Medulla oblongata (tissue), 1 donor: ENCODE measurements around the gene ZMAT5.

Experiments
- DNase-seq: peaks from one replicate; pipeline ENCODE4 v3.0.0-alpha.2; 2015; ENCODE audit errors: extremely low spot score

Gene ZMAT5

GRCh38 chr22:29766632-29767170 lies at the start of gene ZMAT5:
TSS of gene ZMAT5 (minus strand) at chr22:29767007. CDS start at chr22:29748544, 18,463 bp downstream.
- peak; percentile 99 for DNase-seq

GRCh38 chr22:29816539-29816938 lies 49.7 kb upstream of the ZMAT5 start:
- no peak for DNase-seq

- DNase-seq: no peak
These were observed 49.3 kb upstream of the ZMAT5 start for GRCh38 chr22:29816128-29816527.

- DNase-seq: no peak
These were observed 48.8 kb upstream of the ZMAT5 start for GRCh38 chr22:29815580-29815979.

GRCh38 chr22:29814003-29814402 lies 47.2 kb upstream of the ZMAT5 start:
- no peak for DNase-seq

- no peak for DNase-seq
These were observed 46.8 kb upstream of the ZMAT5 start for GRCh38 chr22:29813563-29813962.

- no peak for DNase-seq
These were observed 46.3 kb upstream of the ZMAT5 start for GRCh38 chr22:29813126-29813525.

GRCh38 chr22:29811377-29811776 lies 44.6 kb upstream of the ZMAT5 start:
- no peak for DNase-seq

GRCh38 chr22:29810216-29810615 lies 43.4 kb upstream of the ZMAT5 start:
- no peak for DNase-seq

GRCh38 chr22:29806196-29806595 lies 39.4 kb upstream of the ZMAT5 start:
- no peak for DNase-seq

- DNase-seq: no peak
These were observed 38.2 kb upstream of the ZMAT5 start for GRCh38 chr22:29804985-29805384.

- no peak for DNase-seq
These were observed 36.4 kb upstream of the ZMAT5 start for GRCh38 chr22:29803190-29803589.

- no peak for DNase-seq
These were observed 35.0 kb upstream of the ZMAT5 start for GRCh38 chr22:29801796-29802195.

- no peak for DNase-seq
These were observed 34.3 kb upstream of the ZMAT5 start for GRCh38 chr22:29801153-29801552.

GRCh38 chr22:29799217-29799680 lies 32.4 kb upstream of the ZMAT5 start:
- peak; percentile 89 for DNase-seq

- no peak for DNase-seq
These were observed 32.0 kb upstream of the ZMAT5 start for GRCh38 chr22:29798801-29799200.

- no peak for DNase-seq
These were observed 31.5 kb upstream of the ZMAT5 start for GRCh38 chr22:29798318-29798717.

GRCh38 chr22:29797351-29797750 lies 30.5 kb upstream of the ZMAT5 start:
- DNase-seq: peak; percentile 74

- DNase-seq: no peak
These were observed 28.9 kb upstream of the ZMAT5 start for GRCh38 chr22:29795663-29796062.

GRCh38 chr22:29793396-29793795 lies 26.6 kb upstream of the ZMAT5 start:
- DNase-seq: no peak

GRCh38 chr22:29790061-29790460 lies 23.3 kb upstream of the ZMAT5 start:
- no peak for DNase-seq

- no peak for DNase-seq
These were observed 21.8 kb upstream of the ZMAT5 start for GRCh38 chr22:29788339-29789279.

- no peak for DNase-seq
These were observed 20.7 kb upstream of the ZMAT5 start for GRCh38 chr22:29787371-29787980.
